Panc1 (cell line): ENCODE data around the gene C1QTNF12.

Source experiments
- POLR2AphosphoS5 ChIP-seq: IDR thresholded peaks from 2 replicates; pipeline ENCODE4 v1.6.1; 2012; ENCODE audit warnings: mild to moderate bottlenecking, low read depth, low read length, moderate library complexity
- TCF7L2 ChIP-seq: IDR thresholded peaks from 2 replicates; pipeline ENCODE4 v1.6.1; 2011; ENCODE audit warnings: mild to moderate bottlenecking, low read depth, low read length, inconsistent platforms
- TF ChIP-seq, protein P1 (sequence below): fragments of 450-650 bp; IDR thresholded peaks from 2 replicates; pipeline ENCODE4 v1.5.1; 2017; ENCODE audit warnings: mild to moderate bottlenecking
- TF ChIP-seq, protein P2 (sequence below), 2 experiments: IDR thresholded peaks; 2 replicates each; pipeline ENCODE4 v1.6.1; 2011 to 2012; ENCODE audit warnings: low read depth in 2 of 2, control low read depth in 1 of 2, low read length in 1 of 2, mild to moderate bottlenecking in 1 of 2, moderate library complexity in 1 of 2; ENCODE audit not compliant: insufficient read depth in 1 of 2

DNA sequence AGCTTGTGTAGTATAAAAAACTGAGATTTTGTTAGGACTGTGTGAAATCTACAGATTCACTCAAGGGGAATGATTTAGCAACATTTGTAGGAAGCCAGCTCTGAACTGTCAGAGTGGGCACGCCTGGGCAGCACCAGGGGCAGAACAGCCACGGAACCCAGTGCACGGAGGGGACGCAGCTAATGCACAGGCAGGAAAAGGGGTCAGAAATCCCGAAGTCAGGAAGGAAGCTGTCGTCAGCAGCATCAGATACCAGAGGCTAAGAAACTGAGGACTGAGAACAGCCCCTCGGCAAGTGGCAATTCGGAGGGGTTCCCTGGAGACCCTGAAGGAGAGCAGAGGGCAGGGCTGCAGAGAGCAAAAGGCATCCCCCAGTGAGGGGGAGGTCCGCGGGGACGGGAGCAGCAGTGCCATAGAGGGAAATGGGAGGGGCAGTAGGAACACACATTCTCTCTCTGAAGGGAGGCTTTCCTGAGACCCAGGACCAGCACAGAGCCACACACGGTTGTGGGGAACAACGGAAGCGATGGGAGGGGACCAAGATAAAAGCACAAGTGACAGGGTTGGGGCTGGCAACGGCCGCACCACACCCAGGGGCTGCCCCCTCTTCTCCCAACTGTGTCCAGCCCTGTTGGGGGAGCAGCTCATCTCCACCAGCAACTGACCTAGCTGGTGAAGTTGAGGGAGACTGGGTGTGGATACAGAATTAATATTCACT is 14.5 kb upstream of the C1QTNF12 start:
- TF ChIP-seq, protein P1, sequence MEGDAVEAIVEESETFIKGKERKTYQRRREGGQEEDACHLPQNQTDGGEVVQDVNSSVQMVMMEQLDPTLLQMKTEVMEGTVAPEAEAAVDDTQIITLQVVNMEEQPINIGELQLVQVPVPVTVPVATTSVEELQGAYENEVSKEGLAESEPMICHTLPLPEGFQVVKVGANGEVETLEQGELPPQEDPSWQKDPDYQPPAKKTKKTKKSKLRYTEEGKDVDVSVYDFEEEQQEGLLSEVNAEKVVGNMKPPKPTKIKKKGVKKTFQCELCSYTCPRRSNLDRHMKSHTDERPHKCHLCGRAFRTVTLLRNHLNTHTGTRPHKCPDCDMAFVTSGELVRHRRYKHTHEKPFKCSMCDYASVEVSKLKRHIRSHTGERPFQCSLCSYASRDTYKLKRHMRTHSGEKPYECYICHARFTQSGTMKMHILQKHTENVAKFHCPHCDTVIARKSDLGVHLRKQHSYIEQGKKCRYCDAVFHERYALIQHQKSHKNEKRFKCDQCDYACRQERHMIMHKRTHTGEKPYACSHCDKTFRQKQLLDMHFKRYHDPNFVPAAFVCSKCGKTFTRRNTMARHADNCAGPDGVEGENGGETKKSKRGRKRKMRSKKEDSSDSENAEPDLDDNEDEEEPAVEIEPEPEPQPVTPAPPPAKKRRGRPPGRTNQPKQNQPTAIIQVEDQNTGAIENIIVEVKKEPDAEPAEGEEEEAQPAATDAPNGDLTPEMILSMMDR = no peak
- TF ChIP-seq TCF7L2 = no peak
- no peak for TF ChIP-seq POLR2AphosphoS5
- TF ChIP-seq, protein P2, sequence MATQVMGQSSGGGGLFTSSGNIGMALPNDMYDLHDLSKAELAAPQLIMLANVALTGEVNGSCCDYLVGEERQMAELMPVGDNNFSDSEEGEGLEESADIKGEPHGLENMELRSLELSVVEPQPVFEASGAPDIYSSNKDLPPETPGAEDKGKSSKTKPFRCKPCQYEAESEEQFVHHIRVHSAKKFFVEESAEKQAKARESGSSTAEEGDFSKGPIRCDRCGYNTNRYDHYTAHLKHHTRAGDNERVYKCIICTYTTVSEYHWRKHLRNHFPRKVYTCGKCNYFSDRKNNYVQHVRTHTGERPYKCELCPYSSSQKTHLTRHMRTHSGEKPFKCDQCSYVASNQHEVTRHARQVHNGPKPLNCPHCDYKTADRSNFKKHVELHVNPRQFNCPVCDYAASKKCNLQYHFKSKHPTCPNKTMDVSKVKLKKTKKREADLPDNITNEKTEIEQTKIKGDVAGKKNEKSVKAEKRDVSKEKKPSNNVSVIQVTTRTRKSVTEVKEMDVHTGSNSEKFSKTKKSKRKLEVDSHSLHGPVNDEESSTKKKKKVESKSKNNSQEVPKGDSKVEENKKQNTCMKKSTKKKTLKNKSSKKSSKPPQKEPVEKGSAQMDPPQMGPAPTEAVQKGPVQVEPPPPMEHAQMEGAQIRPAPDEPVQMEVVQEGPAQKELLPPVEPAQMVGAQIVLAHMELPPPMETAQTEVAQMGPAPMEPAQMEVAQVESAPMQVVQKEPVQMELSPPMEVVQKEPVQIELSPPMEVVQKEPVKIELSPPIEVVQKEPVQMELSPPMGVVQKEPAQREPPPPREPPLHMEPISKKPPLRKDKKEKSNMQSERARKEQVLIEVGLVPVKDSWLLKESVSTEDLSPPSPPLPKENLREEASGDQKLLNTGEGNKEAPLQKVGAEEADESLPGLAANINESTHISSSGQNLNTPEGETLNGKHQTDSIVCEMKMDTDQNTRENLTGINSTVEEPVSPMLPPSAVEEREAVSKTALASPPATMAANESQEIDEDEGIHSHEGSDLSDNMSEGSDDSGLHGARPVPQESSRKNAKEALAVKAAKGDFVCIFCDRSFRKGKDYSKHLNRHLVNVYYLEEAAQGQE (IDR thresholded peaks at IDR 0.05; ENCODE audit: insufficient read depth in 1 of 2, low read depth in 2 of 2, low read length in 1 of 2) = no peak
